Neural crest cell (in vitro differentiated cells): Measurements from ENCODE around the gene TMEM140. TPM values are rescaled to one million over a fixed set of nuclear protein-coding genes. Genes with fewer than 3 reads are reported as not detected.

ENCODE experiments used
- DNase-seq: peaks from one replicate; pipeline ENCODE4 v3.0.0; 2021; ENCODE audit warnings: low read depth, mixed read lengths, low spot score
- H3K27ac Mint-ChIP-seq: one replicate; pipeline ENCODE4 v1.8.0; 2021; ENCODE audit warnings: mild to moderate bottlenecking, mixed read lengths; ENCODE audit not compliant: unreplicated experiment
- H3K27me3 Mint-ChIP-seq: 2 replicates; pipeline ENCODE4 v1.8.0; 2021; ENCODE audit warnings: low read depth, mild to moderate bottlenecking, mixed read lengths
- H3K36me3 Mint-ChIP-seq: 2 replicates; pipeline ENCODE4 v1.8.0; 2021; ENCODE audit warnings: low read depth, mild to moderate bottlenecking, mixed read lengths
- H3K4me1 Mint-ChIP-seq: 2 replicates; pipeline ENCODE4 v1.8.0; 2021; ENCODE audit warnings: mixed read lengths
- H3K4me3 Mint-ChIP-seq: one replicate; pipeline ENCODE4 v1.8.0; 2021; ENCODE audit warnings: mild to moderate bottlenecking, mixed read lengths
- H3K9me3 Mint-ChIP-seq: 2 replicates; pipeline ENCODE4 v1.8.0; 2021; ENCODE audit warnings: mixed read lengths
- total RNA-seq: library from RNA; stranded (reverse); gene quantifications from 2 replicates; pipeline ENCODE4 v1.2.1, GENCODE V29; 2021
- TF ChIP-seq, protein P1 (sequence below): fragments of 200-600 bp; sonication (generic); conservative IDR thresholded peaks from 2 replicates; pipeline ENCODE4 v1.5.0; 2021; ENCODE audit warnings: antibody characterized with exemption, mild to moderate bottlenecking

The TMEM140 gene
- total RNA-seq, 1 donor from 2014 or later = 0.12 TPM

DNA sequence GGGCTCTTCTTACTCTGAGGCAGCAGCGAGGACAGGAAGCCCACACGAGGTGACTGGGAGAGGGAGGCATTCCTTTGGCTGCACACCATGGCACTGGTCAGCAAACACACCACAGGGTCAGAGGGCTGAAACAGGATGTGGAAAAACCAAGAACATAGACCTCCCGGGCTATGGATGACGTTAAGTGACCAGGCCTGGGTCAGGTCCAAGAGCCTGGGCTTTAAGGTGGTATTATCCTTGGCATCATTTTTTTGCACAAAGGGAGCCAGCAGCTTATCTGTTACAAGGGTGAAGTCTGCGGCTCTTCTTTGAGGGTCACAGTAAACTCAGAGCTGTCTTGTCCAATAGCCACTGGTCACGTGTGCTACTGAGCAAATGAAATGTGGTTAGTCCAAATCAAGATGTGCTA lies 56.5 kb downstream of the TMEM140 start:
- Mint-ChIP-seq H3K27ac (no peak overlapping the region), H3K9me3 (no peaks in the 10 kb centered on the region)
- TF ChIP-seq, protein P1, sequence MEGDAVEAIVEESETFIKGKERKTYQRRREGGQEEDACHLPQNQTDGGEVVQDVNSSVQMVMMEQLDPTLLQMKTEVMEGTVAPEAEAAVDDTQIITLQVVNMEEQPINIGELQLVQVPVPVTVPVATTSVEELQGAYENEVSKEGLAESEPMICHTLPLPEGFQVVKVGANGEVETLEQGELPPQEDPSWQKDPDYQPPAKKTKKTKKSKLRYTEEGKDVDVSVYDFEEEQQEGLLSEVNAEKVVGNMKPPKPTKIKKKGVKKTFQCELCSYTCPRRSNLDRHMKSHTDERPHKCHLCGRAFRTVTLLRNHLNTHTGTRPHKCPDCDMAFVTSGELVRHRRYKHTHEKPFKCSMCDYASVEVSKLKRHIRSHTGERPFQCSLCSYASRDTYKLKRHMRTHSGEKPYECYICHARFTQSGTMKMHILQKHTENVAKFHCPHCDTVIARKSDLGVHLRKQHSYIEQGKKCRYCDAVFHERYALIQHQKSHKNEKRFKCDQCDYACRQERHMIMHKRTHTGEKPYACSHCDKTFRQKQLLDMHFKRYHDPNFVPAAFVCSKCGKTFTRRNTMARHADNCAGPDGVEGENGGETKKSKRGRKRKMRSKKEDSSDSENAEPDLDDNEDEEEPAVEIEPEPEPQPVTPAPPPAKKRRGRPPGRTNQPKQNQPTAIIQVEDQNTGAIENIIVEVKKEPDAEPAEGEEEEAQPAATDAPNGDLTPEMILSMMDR = no peak

DNA sequence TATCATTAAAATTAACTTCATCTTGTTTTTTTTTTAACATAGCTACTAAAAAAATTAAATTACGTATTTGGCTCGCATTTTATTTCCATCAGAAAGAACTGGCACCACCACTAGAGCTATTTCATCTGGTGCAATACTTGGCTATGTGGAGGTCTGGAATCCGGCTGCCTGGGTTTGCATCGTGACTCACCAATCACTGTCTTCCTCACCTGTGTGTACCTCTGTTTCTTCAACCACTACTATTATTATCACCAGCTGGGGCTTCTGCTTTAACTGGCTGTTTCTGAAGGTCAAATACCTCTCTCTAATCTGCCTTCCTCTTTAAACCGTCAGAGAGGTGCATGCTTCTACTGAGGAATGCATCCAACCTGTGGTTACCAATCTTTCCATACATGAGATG lies 57.0 kb downstream of the TMEM140 start:
- H3K4me1 Mint-ChIP-seq = peaks cover 11% of the 10 kb centered on the region
- H3K4me3 Mint-ChIP-seq = no peak overlapping the region
- no peak for DNase-seq
- H3K27ac Mint-ChIP-seq = no peak overlapping the region
- peaks cover 6% of the 10 kb centered on the region for H3K36me3 Mint-ChIP-seq
- H3K9me3 Mint-ChIP-seq = no peaks in the 10 kb centered on the region
- TF ChIP-seq, protein P1 = no peak
- H3K27me3 Mint-ChIP-seq = no peaks in the 10 kb centered on the region

More for the DNA sequence above, 56.5 kb downstream of the TMEM140 start:
- no peak for DNase-seq
- Mint-ChIP-seq H3K4me1 (peaks cover 11% of the 10 kb centered on the region), H3K4me3 (no peak overlapping the region), H3K36me3 (peaks cover 6% of the 10 kb centered on the region), H3K27me3 (no peaks in the 10 kb centered on the region)

DNA sequence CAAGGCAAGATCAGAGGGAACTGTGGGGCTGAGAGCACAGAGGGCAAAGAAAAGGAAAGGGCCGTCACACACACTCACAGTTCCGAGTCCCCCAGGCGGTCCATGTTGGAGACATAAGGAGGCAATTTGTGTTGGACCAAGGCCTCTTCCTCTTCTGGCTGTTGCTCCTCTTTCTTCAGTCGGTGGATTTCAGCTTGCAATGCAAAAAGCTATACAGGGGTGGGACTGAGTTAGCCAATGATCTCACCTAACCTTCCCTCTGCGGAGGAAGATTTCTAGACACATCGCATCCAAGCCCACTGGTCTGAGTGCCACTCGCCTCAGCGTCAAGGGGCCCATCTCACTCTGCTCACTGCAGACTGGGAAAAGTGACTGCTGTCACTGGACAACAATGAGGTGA lies 58.0 kb downstream of the TMEM140 start:
- Mint-ChIP-seq H3K9me3 (no peaks in the 10 kb centered on the region), H3K27me3 (no peaks in the 10 kb centered on the region), H3K4me3 (no peak overlapping the region), H3K4me1 (peaks cover 16% of the 10 kb centered on the region), H3K27ac (peak overlapping the region; percentile 6), H3K36me3 (peaks cover 6% of the 10 kb centered on the region)
- TF ChIP-seq, protein P1 = no peak
- no peak for DNase-seq

DNA sequence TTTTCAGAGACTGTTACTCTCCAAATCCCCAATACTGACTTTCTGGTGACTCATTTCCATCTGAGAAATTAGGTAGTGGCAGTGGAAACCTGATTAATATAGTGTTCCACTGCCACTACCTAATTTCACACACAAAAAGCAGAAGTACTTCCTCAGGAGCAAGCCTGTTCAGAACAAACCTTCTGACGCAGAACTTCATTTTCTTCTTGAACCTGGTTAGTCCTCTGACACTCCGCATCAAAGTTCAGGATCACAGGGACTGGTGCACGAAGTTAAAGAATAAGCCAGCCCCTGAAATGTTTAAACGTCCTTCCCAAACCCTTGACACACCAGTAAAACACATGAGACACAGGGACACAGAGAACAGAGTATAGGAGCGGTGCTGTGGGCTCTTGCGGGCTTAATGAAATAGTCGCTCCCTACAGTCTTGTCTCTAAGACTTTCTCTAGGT lies 59.1 kb downstream of the TMEM140 start:
- no peaks in the 10 kb centered on the region for H3K27me3 Mint-ChIP-seq
- H3K36me3 Mint-ChIP-seq = peaks cover 6% of the 10 kb centered on the region
- H3K4me3 Mint-ChIP-seq = no peak overlapping the region
- no peaks in the 10 kb centered on the region for H3K9me3 Mint-ChIP-seq
- no peak for DNase-seq
- no peak overlapping the region for H3K27ac Mint-ChIP-seq
- TF ChIP-seq, protein P1 = no peak
- peaks cover 16% of the 10 kb centered on the region for H3K4me1 Mint-ChIP-seq

DNA sequence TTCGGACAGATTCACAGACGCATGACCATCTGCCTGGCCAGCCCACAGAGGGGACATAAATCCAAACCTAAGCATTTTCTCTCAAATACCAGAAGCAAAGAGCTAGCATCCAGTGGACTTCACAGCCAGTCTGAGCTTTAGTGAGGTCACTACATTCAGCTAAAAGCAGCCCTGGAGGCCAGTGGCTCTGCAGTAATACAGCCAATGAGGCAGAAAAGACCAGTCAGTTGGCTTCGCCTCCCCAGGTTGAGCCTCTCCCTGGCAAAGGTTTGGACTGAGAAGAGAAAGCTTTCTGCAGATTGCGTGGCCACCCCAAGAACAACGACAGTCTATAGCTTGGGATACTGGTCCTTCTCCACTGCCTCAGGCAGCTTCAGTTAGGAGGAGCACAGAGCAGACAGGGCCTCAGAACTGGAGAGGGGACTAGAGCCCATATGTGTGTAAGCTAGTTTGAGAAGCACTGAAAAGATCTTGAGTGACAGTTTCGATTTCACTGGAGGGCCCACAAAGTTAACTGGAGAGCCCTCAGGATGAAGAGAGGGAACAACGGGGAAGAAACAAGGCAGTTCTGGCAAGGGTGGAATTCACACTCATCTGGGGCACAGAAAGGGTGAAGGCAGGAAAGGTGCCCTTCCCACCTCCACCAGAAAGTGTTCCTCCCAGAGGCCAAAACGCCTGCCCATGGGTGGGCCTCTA lies 59.7 kb downstream of the TMEM140 start:
- DNase-seq = no peak
- H3K27me3 Mint-ChIP-seq = no peaks in the 10 kb centered on the region
- H3K9me3 Mint-ChIP-seq = no peaks in the 10 kb centered on the region
- H3K36me3 Mint-ChIP-seq = peaks cover 6% of the 10 kb centered on the region
- peaks cover 17% of the 10 kb centered on the region for H3K4me1 Mint-ChIP-seq
- no peak overlapping the region for H3K27ac Mint-ChIP-seq
- TF ChIP-seq, protein P1 = no peak
- H3K4me3 Mint-ChIP-seq = peak overlapping the region; percentile 27
